Dedifferentiated amniotic fluid mesenchymal stem cell (primary cell): ENCODE data around the gene ZFYVE21.

Experiments used
- DNase-seq: peaks from one replicate; pipeline ENCODE4 v3.0.0-alpha.2; 2016; ENCODE audit errors: extremely low spot score

ZFYVE21 gene

GRCh38 chr14:103705504-103706284 lies 9.9 kb upstream of the ZFYVE21 start:
- DNase-seq, result no peak

GRCh38 chr14:103706551-103707328 lies 8.9 kb upstream of the ZFYVE21 start:
- DNase-seq, result no peak

DNA sequence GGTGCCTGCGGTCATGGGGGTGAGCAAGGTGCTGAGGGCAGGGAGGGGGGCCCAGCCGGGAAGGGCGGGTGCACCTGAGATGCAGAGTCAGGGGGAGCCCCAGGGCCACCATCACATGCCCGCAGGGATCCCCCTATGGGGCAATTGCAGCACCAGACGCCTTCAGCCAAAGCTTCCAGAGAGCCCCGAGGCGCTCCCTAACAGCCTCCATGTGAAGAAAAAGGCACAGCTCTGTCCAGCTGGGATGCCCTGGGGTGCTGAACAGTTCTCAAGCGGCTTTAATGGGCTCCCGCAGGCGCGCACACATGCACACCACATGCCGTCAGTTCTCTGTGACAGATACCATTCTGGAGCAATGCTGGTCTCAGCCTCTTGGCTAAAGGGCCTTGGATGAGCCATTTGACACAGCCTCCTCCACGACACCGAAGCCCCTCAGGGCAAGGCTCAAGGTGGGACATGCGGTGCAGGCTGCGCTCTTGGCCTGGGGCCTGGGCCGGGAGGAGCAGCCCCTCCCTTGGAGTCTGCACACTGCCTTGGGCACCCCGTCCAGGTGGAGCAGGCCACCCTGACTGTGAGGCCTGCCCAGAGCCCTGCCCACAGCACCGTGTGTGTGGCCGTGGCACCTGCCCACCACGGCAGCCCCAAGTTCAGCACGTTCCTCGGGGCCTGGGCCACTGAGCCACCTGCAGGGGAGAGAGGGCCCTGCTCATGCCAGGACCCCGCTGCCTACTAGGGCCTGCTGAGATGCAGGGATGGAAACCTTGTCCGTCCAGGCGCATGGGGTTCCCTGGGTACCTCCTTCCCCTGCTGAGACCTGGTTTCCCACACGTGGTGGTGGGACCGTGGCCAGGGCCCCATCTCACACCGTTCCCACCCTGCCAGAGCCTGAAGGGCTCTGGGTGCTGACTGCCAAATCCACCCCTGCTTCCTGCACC lies 8.0 kb upstream of the ZFYVE21 start:
- DNase-seq, result no peak

DNA sequence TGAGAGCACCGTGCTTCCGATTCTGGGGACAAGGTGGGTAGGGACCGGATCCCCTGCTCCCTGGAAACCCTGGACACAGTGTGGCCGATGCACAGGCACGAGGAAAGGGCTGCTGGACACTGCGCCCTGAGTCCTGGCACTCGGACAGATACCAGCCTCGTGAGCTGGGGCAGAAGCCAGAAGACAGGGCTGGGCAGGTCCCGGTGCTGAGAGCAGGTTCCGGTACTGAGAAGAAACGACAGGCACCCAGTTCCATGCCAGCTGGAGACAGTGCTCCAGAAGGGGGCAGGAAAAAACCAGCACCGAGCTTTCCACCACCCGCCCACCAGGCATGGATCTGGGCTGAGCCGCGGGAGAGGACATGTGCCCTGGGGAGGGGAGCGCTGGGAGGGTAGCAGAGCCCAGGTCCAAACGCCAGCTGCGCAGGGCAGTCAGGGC lies 6.8 kb upstream of the ZFYVE21 start:
- no peak for DNase-seq

DNA sequence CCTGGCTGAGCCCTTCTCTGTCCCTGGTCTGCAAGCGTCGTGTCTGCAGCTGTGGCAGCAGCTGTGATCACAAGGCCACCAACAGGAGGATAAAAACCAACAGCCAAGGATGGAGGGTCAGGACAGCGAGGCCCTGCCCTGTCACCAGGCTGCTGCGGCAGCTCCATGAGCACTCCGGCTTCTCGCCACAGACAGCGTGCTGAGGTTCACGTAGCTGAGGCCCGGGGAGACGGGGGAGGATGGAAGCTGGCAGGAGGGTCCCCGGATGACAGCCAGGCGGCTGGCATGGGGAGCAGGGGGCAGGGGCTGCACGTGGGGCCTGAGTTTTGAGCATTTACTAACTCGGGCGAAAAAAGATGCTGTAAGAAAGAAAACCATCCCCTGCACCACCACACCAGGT lies 5.8 kb upstream of the ZFYVE21 start:
- no peak for DNase-seq

DNA sequence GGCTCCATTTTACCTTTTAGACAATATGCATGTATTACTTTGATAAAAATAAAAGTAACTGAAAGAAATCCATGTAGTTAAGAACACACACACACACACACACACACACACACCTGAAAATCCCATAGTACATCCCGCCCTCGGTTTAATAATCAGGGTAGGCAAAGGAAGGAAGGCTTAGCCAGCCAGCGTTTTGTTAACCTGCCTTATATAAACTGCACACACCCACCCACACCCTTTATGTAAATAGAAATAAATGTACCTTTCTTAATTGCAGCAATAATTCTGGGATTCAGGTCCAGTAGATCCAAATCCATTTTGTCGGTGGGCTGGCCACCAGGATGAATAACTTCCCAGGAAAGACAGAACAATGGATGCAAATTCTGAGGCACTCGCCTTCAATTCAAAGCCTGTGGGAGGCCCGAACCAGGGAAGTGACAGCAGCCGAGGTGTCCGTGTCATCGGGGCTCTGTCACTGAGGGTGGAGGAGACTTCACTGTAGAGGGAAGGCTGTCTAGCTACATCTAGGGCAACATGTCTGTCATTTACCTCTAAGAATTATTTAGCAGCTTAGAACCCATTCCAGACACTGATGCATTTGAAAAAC lies 4.7 kb upstream of the ZFYVE21 start:
- DNase-seq, result no peak

- DNase-seq, result no peak
Observed at GRCh38 chr14:103711516-103712431, 3.8 kb upstream of the ZFYVE21 start.

- no peak for DNase-seq
Observed at GRCh38 chr14:103712633-103713247, 2.9 kb upstream of the ZFYVE21 start.

- no peak for DNase-seq
Observed at GRCh38 chr14:103713304-103714062, 2.1 kb upstream of the ZFYVE21 start.

DNA sequence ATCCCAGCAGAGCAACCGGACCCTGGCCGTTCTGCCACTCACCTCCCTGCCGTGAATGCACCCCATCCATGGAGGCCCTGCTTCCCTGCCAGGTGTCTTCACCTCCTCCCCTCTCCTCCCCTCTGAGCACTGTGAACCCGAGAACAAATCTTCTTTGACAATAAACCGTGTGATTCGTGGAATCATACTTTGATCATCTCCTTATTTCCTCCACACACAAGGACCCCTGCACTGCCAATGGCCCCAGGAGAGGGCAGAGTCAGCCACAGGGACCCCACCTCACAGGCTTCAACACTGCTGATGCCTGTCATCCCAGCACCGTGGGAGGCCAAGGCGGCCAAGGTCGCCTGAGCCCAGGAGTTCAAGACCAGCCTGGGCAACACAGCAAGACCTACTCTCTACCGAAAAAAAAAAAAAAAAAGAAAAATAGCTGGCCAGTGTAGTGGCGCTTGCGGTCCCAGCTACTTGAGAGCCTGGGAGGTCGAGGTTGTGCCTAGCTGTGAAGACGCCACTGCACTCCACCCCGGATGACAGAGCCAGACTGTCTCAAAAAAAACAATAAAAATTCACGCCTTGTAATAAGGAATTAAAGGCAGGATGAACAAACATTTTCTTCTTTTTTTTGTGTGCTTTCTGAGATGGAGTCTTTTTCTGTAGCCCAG lies 1.4 kb upstream of the ZFYVE21 start:
- DNase-seq, result no peak

GRCh38 chr14:103716091-103716801 lies 636 bp downstream of the ZFYVE21 start:
- no peak for DNase-seq

- no peak for DNase-seq
Observed at GRCh38 chr14:103716899-103717411, 1.3 kb downstream of the ZFYVE21 start.

- no peak for DNase-seq
Observed at GRCh38 chr14:103718572-103718971, 3.0 kb downstream of the ZFYVE21 start.

DNA sequence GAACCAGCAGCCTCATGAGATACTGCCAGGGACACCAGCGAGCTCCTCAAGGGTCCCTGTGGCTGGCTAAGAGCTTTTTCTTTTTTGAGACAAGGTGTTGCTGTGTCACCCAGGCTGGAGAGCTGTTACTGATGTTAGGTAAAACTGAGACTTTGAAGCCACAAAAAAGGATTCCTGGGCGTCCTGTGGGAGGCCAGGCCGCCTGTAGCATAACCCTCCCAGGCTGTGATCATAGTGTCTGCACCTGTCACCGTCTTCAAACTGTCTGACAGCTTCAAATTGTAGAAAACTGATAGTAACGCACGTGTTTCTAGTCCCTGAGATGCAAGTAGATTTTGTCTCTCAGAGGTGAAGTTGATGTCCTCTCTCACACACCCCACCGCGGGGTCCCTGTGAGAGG lies 4.1 kb downstream of the ZFYVE21 start:
- no peak for DNase-seq

- DNase-seq, result no peak
Observed at GRCh38 chr14:103721334-103722120, 5.9 kb downstream of the ZFYVE21 start.

- DNase-seq, result no peak
Observed at GRCh38 chr14:103723748-103724081, 8.1 kb downstream of the ZFYVE21 start.

- no peak for DNase-seq
Observed at GRCh38 chr14:103724116-103724515, 8.5 kb downstream of the ZFYVE21 start.
